ENCODE results near the gene LNX1.

GRCh38 chr4:53465891-53466290, 125.4 kb downstream of the LNX1 start:
- no peak for TF ChIP-seq CTCF (IDR thresholded peaks at IDR 0.05)
- no peak for TF ChIP-seq ZFX (IDR thresholded peaks at IDR 0.05; ENCODE audit: borderline replicate concordance)
